GM15510 (cell line): ENCODE data around the gene GUCY1A1.

Experiments used
- POLR2A ChIP-seq: IDR thresholded peaks from 3 replicates; pipeline ENCODE4 v1.6.1; 2011; ENCODE audit warnings: borderline replicate concordance; ENCODE audit not compliant: insufficient read length; ENCODE audit errors: extremely low read depth

GUCY1A1 gene

GRCh38 chr4:155773196-155773800 lies 106.7 kb downstream of the GUCY1A1 start:
- TF ChIP-seq POLR2A: no peak

GRCh38 chr4:155774033-155774432 lies 107.4 kb downstream of the GUCY1A1 start:
- no peak for TF ChIP-seq POLR2A

- no peak for TF ChIP-seq POLR2A
These were observed 111.5 kb downstream of the GUCY1A1 start for GRCh38 chr4:155777971-155778735.

- no peak for TF ChIP-seq POLR2A
These were observed 114.1 kb downstream of the GUCY1A1 start for GRCh38 chr4:155780775-155781174.

- TF ChIP-seq POLR2A: no peak
These were observed 114.7 kb downstream of the GUCY1A1 start for GRCh38 chr4:155781249-155781831.
